ENCODE measurements around the gene SAMD9. TPM values are rescaled to one million over a fixed set of nuclear protein-coding genes. Genes with fewer than 3 reads are reported as not detected.
"Not testable (repeated sequence)": the region's sequence is repeated elsewhere in the genome, so short reads cannot be mapped to it uniquely, and the experiment has no call there.

SAMD9 gene
- total RNA-seq, 2 experiments from 2014 or later = 65.4 to 66.5 TPM

DNA sequence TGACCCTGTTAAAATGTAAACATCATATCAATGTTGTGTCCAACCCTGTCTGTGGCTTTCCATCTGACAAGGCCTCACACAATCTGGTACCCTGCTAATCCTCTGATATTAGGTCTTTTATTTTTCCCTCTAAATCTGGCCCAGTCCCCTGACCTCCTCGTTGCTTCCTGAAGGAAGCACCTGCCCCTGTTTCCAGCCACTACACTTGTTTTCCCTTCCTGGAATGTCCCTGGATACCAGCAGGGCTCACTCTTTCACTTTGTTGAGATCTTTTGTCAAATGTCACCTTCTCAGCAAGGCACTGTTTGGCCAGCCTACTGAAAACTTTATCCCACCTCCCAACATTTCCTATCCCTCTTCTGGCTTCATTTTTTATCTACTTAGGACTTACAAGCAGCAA, 28.3 kb upstream of the SAMD9 start:
- H3K27me3 Mint-ChIP-seq = no peaks in the 10 kb centered on the region
- H3K27ac Mint-ChIP-seq = peak overlapping the region; percentile 78
- no peak for DNase-seq
- H3K4me1 Mint-ChIP-seq = peaks cover 41% of the 10 kb centered on the region
- POLR2A ChIA-PET = interaction anchor here (4.0 kb wide), 1 partner anchor 29 kb away, joined by 39 read pairs; the partner anchor contains the start of gene SAMD9
- H3K4me3 Mint-ChIP-seq = peak overlapping the region; percentile 97
- ATAC-seq (ENCODE audit: low read depth) = no peak
- H3K9me3 Mint-ChIP-seq = peaks cover 10% of the 10 kb centered on the region
- H3K36me3 Mint-ChIP-seq = peaks cover 30% of the 10 kb centered on the region

DNA sequence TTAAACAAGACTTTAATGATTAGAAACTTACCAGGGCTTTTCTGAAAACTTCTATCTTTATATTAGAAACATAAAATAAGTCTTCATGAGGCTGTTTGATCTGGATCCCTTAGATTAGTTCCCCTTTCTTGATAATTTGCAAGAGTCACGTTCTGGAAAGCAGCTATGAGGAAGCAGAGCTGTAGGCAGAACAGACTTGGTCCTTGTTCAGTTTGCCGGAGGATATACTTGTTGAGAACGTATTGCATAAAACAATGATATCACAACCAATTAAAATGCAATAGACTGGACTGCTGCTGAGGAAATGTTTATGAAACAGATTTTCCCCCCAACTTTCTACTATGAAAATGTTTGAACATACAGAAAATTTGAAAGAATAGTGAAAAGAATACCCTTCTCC, 27.6 kb upstream of the SAMD9 start:
- peak overlapping the region; percentile 97 for H3K4me3 Mint-ChIP-seq
- peaks cover 30% of the 10 kb centered on the region for H3K36me3 Mint-ChIP-seq
- DNase-seq (no peak), ATAC-seq (ENCODE audit: low read depth) (no peak)
- H3K4me1 Mint-ChIP-seq = peaks cover 38% of the 10 kb centered on the region
- peak overlapping the region; percentile 78 for H3K27ac Mint-ChIP-seq
- H3K27me3 Mint-ChIP-seq = no peaks in the 10 kb centered on the region
- POLR2A ChIA-PET = interaction anchor here (4.0 kb wide), 1 partner anchor 28 kb away, joined by 39 read pairs; the partner anchor contains the start of gene SAMD9
- peaks cover 9% of the 10 kb centered on the region for H3K9me3 Mint-ChIP-seq

DNA sequence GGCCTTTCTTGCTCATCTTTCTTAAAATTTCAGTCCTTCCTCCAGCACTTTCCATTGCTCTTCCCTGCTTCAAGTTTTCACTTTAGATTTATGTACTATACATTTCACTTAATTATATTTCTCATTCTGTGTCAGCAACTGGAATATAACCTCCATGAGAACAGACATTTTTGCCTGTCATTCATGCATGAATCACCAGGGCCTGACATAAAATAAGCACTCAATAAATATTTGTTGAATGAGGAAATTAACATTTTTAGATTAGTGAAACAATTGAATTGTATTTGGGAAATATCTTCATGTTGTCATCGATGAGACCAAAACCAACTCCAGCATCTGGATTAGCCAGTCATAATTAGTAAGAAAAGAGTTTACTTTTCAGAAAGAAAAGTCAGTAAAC, 24.3 kb upstream of the SAMD9 start:
- peaks cover 9% of the 10 kb centered on the region for H3K9me3 Mint-ChIP-seq
- POLR2A ChIA-PET = no interaction called here

GRCh38 chr7:93140582-93141191, 22.9 kb upstream of the SAMD9 start:
- H3K27ac Mint-ChIP-seq = no peak overlapping the region
- no peaks in the 10 kb centered on the region for H3K27me3 Mint-ChIP-seq
- ATAC-seq (ENCODE audit: low read depth) (no peak), DNase-seq (no peak)
- POLR2A ChIA-PET = no interaction called here
- peaks cover 37% of the 10 kb centered on the region for H3K36me3 Mint-ChIP-seq
- H3K4me3 Mint-ChIP-seq = no peak overlapping the region
- H3K4me1 Mint-ChIP-seq = peaks cover 16% of the 10 kb centered on the region
- peaks cover 10% of the 10 kb centered on the region for H3K9me3 Mint-ChIP-seq

More for the DNA sequence above, 24.3 kb upstream of the SAMD9 start:
- DNase-seq = no peak
- Mint-ChIP-seq H3K27me3 (no peaks in the 10 kb centered on the region), H3K36me3 (peaks cover 36% of the 10 kb centered on the region), H3K4me3 (no peak overlapping the region), H3K4me1 (peaks cover 24% of the 10 kb centered on the region), H3K27ac (no peak overlapping the region)
- ATAC-seq (ENCODE audit: low read depth) = no peak

GRCh38 chr7:93138576-93138975, 20.8 kb upstream of the SAMD9 start:
- Mint-ChIP-seq H3K4me1 (peaks cover 5% of the 10 kb centered on the region), H3K27ac (no peak overlapping the region), H3K27me3 (no peaks in the 10 kb centered on the region), H3K9me3 (peaks cover 28% of the 10 kb centered on the region), H3K4me3 (no peak overlapping the region), H3K36me3 (peaks cover 47% of the 10 kb centered on the region)
- ATAC-seq (ENCODE audit: low read depth) (no peak), DNase-seq (no peak)
- POLR2A ChIA-PET = interaction anchor here (1.0 kb wide), 1 partner anchor 9 kb away, joined by 3 read pairs; no protein-coding TSS in a partner anchor

DNA sequence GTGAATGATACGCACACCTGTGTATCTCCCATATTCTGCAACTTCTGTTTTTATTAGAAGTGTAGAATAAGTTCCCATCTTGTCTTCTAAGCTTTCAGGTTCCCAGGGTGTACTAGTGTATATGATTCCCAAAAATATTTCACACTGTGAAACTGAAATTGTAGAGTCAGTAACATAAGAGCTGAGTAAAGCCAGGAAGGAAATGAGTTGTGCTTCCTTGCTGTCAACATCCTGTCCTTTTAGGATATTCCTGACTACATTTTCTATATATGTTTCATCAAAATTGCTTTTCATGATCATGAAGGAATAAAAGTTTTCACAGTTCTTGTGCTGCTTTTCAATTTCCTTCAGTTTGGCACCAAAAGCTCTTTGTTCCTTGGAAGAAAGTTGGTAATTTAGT, 15.2 kb upstream of the SAMD9 start:
- DNase-seq (no peak), ATAC-seq (ENCODE audit: low read depth) (no peak)
- Mint-ChIP-seq H3K9me3 (peaks cover 48% of the 10 kb centered on the region), H3K27ac (no peak overlapping the region), H3K4me3 (no peak overlapping the region), H3K4me1 (peaks cover 1% of the 10 kb centered on the region), H3K27me3 (no peaks in the 10 kb centered on the region), H3K36me3 (peaks cover 85% of the 10 kb centered on the region)
- POLR2A ChIA-PET = interaction anchor here (1.1 kb wide), 1 partner anchor 15 kb away, joined by 3 read pairs; the partner anchor contains the start of gene SAMD9

DNA sequence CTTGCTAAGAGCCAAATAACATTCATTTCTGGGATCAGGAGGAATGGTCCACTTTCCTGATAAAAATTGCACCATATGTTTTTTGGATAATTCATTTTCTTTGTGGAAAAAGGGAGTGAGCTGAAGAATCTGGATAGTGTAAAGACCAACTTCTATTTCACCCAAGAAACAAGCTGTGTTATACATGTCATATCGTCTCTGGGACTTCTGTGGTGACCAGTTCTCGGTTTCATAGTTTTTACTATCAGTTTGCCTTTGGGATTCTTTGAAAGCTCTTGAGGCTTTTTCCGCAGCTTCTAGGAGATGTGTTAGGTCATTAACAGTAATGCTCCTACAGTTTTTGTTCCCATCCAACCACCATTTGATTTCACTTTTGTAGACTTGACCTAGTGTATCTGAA, 14.4 kb upstream of the SAMD9 start:
- ATAC-seq (ENCODE audit: low read depth) = no peak
- H3K36me3 Mint-ChIP-seq = peaks cover 81% of the 10 kb centered on the region
- no peak overlapping the region for H3K27ac Mint-ChIP-seq
- POLR2A ChIA-PET = interaction anchor here (0.7 to 1.1 kb wide), 2 partner anchors 14 to 542 kb away, joined by 3 to 5 read pairs; partner anchors contain the start of genes FAM133B and SAMD9
- peaks cover 47% of the 10 kb centered on the region for H3K9me3 Mint-ChIP-seq
- H3K4me1 Mint-ChIP-seq = peaks cover 1% of the 10 kb centered on the region
- DNase-seq = no peak
- no peak overlapping the region for H3K4me3 Mint-ChIP-seq
- H3K27me3 Mint-ChIP-seq = no peaks in the 10 kb centered on the region

DNA sequence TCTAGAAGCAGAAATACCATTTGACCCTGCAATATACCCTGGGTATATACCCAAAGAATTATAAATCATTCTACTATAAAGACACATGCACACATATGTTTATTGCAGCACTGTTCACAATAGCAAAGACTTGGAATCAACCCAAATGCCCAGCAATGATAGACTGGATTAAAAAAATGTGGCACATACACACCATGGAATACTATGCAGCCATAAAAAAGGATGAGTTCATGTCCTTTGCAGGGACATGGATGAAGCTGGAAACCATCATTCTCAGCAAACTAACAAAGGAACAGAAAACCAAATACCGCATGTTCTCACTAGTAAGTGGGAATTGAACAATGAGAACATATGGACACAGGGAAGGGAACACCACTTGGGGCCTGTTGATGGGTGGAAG, 9.2 kb upstream of the SAMD9 start:
- DNase-seq; POLR2A ChIA-PET; ATAC-seq (ENCODE audit: low read depth); H3K4me1 Mint-ChIP-seq; H3K27me3 Mint-ChIP-seq; H3K4me3 Mint-ChIP-seq; H3K27ac Mint-ChIP-seq: not testable (repeated sequence)
- Mint-ChIP-seq H3K9me3 (peaks cover 53% of the 10 kb centered on the region), H3K36me3 (peaks cover 82% of the 10 kb centered on the region)

GRCh38 chr7:93123532-93123931, 5.8 kb upstream of the SAMD9 start:
- POLR2A ChIA-PET; H3K27ac Mint-ChIP-seq; DNase-seq; H3K27me3 Mint-ChIP-seq; H3K4me1 Mint-ChIP-seq; H3K4me3 Mint-ChIP-seq; ATAC-seq (ENCODE audit: low read depth): not testable (repeated sequence)
- Mint-ChIP-seq H3K36me3 (peaks cover 78% of the 10 kb centered on the region), H3K9me3 (peaks cover 47% of the 10 kb centered on the region)

DNA sequence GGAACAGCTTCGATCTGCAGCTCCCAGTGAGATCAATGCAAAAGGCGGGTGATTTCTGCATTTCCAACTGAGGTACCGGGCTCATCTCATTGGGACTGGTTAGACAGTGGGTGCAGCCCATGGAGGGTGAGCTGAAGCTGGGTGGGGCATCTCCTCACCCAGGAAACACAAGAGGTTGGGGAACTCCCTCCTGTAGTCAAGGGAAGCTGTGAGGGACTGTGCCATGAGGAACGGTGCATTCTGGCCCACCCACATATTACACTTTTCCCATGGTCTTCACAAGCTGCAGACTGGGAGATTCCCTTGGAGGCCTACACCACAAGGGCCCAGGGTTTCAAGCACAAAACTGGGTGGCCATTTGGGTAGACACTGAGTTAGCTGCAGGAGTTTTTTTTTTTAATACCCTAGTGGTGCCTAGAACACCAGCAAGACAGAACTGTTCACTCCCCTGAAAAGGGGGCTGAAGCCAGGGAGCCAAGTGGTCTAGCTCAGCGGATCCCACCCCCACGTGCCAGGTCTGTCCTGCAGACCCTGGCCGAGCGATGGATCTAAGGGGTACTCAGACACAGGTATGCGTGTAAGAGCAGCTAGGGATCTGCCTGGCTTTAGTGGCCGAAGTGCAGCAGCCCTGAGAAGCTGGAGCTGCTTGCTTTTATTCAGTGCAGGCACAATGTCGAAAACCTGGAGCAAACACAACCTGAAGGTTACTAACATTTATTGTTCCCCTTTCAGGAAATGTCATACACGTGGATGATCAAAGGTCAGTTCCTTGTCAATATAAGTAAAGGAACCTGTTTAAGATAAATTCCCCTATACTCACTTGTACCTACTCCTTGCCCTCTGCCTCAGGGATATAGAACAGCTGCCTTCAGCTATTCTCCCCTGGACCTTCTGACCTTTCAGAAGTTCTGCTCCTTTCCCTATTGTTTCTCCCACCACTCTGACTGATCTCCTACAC, 3.1 kb upstream of the SAMD9 start:
- POLR2A ChIA-PET = interaction anchor here (0.7 kb wide), 1 partner anchor 9 kb away, joined by 3 read pairs; no protein-coding TSS in a partner anchor
- H3K27me3 Mint-ChIP-seq = no peaks in the 10 kb centered on the region
- H3K36me3 Mint-ChIP-seq = peaks cover 79% of the 10 kb centered on the region
- DNase-seq (no peak), ATAC-seq (ENCODE audit: low read depth) (no peak)
- peaks cover 38% of the 10 kb centered on the region for H3K9me3 Mint-ChIP-seq
- peak overlapping the region; percentile 38 for H3K27ac Mint-ChIP-seq
- H3K4me3 Mint-ChIP-seq = no peak overlapping the region
- peaks cover 12% of the 10 kb centered on the region for H3K4me1 Mint-ChIP-seq

- Mint-ChIP-seq H3K9me3 (peaks cover 26% of the 10 kb centered on the region), H3K27me3 (no peaks in the 10 kb centered on the region), H3K4me3 (no peak overlapping the region), H3K4me1 (peaks cover 26% of the 10 kb centered on the region), H3K36me3 (peaks cover 77% of the 10 kb centered on the region), H3K27ac (peak overlapping the region; percentile 67)
- POLR2A ChIA-PET = no interaction called here
- DNase-seq = no peak
- no peak for ATAC-seq (ENCODE audit: low read depth)
These were observed 1.6 kb upstream of the SAMD9 start for GRCh38 chr7:93119191-93119905.

DNA sequence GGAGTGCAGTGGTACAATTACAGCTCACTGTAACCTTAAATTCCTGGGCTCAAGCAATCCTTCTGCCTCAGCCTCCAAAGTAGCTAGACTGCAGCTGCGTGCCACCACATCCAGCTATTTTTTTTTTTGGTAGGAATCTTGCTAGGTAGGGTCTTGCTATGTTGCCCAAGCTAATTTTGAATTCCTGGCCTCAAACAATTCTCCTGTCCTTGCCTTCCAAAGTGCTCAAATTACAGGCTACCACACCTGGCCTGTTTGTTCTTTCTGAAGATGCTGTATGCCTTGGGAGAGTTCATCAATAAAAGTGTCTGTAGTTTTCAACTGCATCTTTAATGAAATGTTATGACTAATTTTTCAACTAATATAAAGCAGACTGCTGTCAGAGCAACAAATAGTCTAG, 452 bp downstream of the SAMD9 start:
- peak; percentile 31 for ATAC-seq (ENCODE audit: low read depth)

DNA sequence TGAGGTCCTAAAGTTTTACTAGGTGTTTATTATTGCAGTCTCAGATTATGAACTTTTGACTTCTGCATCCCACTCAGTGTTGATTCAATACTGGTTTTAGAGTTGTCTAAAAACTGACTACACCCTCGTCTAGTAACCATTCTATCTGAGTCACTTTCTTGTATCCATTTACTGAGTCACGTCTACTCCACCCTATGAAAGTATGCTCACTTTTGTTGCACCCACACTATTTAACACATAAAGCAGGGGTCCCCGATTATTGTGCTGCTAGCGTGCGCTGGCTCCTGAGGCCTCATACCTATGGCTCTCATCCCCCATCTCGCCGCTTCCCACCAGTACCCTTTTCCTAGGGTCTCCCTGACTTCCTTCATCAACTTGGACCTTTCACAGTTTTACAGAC, 2.0 kb downstream of the SAMD9 start:
- H3K4me1 Mint-ChIP-seq = peaks cover 41% of the 10 kb centered on the region
- no peak for ATAC-seq (ENCODE audit: low read depth)
- H3K9me3 Mint-ChIP-seq = peaks cover 31% of the 10 kb centered on the region
- no peak for DNase-seq
- peak overlapping the region; percentile 93 for H3K27ac Mint-ChIP-seq
- peaks cover 79% of the 10 kb centered on the region for H3K36me3 Mint-ChIP-seq
- H3K27me3 Mint-ChIP-seq = no peaks in the 10 kb centered on the region
- POLR2A ChIA-PET = no interaction called here
- H3K4me3 Mint-ChIP-seq = peak overlapping the region; percentile 97

More for the DNA sequence above, 452 bp downstream of the SAMD9 start:
- POLR2A ChIA-PET = interaction anchor here (0.8 to 2.8 kb wide), 9 partner anchors 10 to 669 kb away, joined by 3 to 39 read pairs (median 6); partner anchors contain the start of genes GATAD1, PEX1, RBM48 and SAMD9L
- peak overlapping the region; percentile 93 for H3K27ac Mint-ChIP-seq
- peaks cover 40% of the 10 kb centered on the region for H3K4me1 Mint-ChIP-seq
- DNase-seq = no peak
- H3K4me3 Mint-ChIP-seq = peak overlapping the region; percentile 97
- peaks cover 23% of the 10 kb centered on the region for H3K9me3 Mint-ChIP-seq
- no peaks in the 10 kb centered on the region for H3K27me3 Mint-ChIP-seq
- H3K36me3 Mint-ChIP-seq = peaks cover 77% of the 10 kb centered on the region

All from activated naive CD8-positive, alpha-beta T cell treated with anti-CD3 and anti-CD28 coated beads, Interleukin-2, amount 10 ng/mL, durations not matched to agents 7 days and 5 days (primary cell).